Measurements from ENCODE around the gene ZNF358.

The ZNF358 gene

GRCh38 chr19:7559102-7559501, 43.2 kb downstream of the ZNF358 start:
- no peak for DNase-seq (ENCODE audit: low read depth)

DNA sequence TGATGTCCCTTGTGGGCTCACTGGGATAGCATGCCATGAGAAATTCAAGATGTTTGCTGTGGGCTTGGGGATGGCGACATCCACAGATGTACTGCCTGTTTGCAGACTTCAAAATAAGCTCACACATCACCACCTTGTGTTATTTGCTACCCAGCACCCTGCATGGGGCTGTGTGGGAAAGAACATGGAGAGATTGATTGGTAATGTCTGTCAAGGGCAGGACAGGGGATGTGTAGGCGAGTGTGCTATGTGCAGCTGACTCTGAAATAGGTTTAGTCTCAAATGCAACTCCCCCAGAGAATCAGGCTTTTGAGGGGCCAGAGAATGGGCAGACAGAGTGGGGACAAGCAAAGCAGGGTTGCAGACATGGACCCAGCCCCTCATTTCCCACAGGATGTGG, 44.4 kb downstream of the ZNF358 start:
- no peak for DNase-seq (ENCODE audit: low read depth)

DNA sequence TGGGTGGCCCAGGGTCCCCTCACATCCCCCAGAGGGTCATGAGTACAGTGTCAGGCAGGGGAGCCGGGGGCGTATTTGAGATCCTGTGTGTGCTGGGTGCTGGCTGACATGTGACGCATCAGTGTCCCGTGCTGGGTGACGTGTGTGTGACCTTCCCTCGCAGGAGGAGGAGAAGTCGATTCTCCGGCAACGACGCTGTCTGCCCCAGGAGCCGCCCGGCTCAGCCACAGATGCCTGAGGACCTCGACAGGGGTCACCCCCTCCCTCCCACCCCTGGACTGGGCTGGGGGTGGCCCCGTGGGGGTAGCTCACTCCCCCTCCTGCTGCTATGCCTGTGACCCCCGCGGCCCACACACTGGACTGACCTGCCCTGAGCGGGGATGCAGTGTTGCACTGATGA, 45.4 kb downstream of the ZNF358 start:
- DNase-seq (ENCODE audit: low read depth) = no peak

GRCh38 chr19:7562646-7563393, 46.9 kb downstream of the ZNF358 start:
- DNase-seq (ENCODE audit: low read depth) = no peak

- no peak for DNase-seq (ENCODE audit: low read depth)
Measured at GRCh38 chr19:7564866-7565265, 49.0 kb downstream of the ZNF358 start.

GRCh38 chr19:7565332-7565731, 49.4 kb downstream of the ZNF358 start:
- DNase-seq (ENCODE audit: low read depth) = no peak

Measured in activated T-helper 9 cell treated with anti-CD3 and anti-CD28 coated beads, Interleukin-2, amount 50 U/mL, for 16 hours (primary cell).